Vagina (tissue), 2 donors: Measurements from ENCODE around the gene FCRL5.

Experiments used
- CTCF ChIP-seq, 3 experiments: fragments of 450-650 bp in 2 of 3; fragments of 200-600 bp in 1 of 3; sonication (generic) in 1 of 3; IDR thresholded peaks; one replicate each; pipeline ENCODE4 v1.5.1; 2017 to 2019; ENCODE audit warnings: antibody characterized with exemption in 3 of 3, mild to moderate bottlenecking in 2 of 3, moderate library complexity in 2 of 3
- POLR2A ChIP-seq, 2 donors: fragments of 450-650 bp; IDR thresholded peaks; one replicate each; pipeline ENCODE4 v1.6.1; 2017; ENCODE audit warnings: antibody characterized with exemption in 2 of 2, mild to moderate bottlenecking in 2 of 2, moderate library complexity in 2 of 2
- POLR2AphosphoS5 ChIP-seq, 2 donors: sonication (generic); formaldehyde crosslinking; IDR thresholded peaks; one replicate each; pipeline ENCODE4 v1.9.0; 2017; ENCODE audit warnings: antibody characterized with exemption in 2 of 2, mild to moderate bottlenecking in 2 of 2, low read depth in 1 of 2; ENCODE audit not compliant: insufficient read depth in 1 of 2

- TF ChIP-seq CTCF (IDR thresholded peaks at IDR 0.05) (no peak), POLR2AphosphoS5 (IDR thresholded peaks at IDR 0.05; ENCODE audit: insufficient read depth in 1 of 2, low read depth in 1 of 2) (no peak), POLR2A (IDR thresholded peaks at IDR 0.05) (no peak)
Measured at GRCh38 chr1:157495285-157495684, 57.0 kb downstream of the FCRL5 start.
